ENCODE results near the gene MTOR.
"Not testable (repeated sequence)": the region's sequence is repeated elsewhere in the genome, so short reads cannot be mapped to it uniquely, and the experiment has no call there.

MTOR gene

GRCh38 chr1:11262171-11263049 lies at the start of gene MTOR:
Gene MTOR (minus strand): TSS chr1:11262551. CDS start chr1:11259409, 3,142 bp downstream.
- H3K4me1 Mint-ChIP-seq, result peaks cover 9% of the 10 kb centered on the region
- no peaks in the 10 kb centered on the region for H3K9me3 Mint-ChIP-seq
- H3K27me3 Mint-ChIP-seq (ENCODE audit: low read depth, poor library complexity), result peaks cover 8% of the 10 kb centered on the region
- H3K27ac Mint-ChIP-seq, result peak within 1 kb of the TSS; percentile 51
- DNase-seq, result peak; percentile 94
- TF ChIP-seq CTCF (IDR thresholded peaks at IDR 0.05), result no peak
- H3K36me3 Mint-ChIP-seq (ENCODE audit: low read depth), result peaks cover 21% of the 10 kb centered on the region
- H3K4me3 Mint-ChIP-seq, result peak within 1 kb of the TSS; percentile 93

DNA sequence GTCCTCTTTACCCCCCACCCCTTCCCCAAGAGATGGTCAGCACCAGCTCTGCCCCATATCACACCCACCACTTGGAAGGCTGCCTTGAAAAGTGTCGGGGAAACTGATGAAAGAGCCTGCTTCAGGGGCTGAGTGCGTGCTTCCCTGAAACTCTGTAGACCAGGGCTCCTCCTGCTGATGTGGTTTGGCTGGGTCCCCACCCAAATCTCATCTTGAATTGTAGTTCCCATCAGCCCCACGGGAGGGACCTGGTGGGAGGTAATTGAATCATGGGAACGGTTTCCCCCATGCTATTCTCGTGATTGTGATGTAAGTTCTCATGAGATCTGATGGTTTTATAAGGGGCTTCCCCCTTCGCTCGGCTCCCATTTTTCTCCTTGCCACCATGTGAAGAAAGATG lies 47.0 kb upstream of the MTOR start:
- Mint-ChIP-seq H3K36me3 (ENCODE audit: low read depth) (no peaks in the 10 kb centered on the region), H3K27me3 (ENCODE audit: low read depth, poor library complexity) (peaks cover 16% of the 10 kb centered on the region), H3K4me1 (peaks cover 19% of the 10 kb centered on the region), H3K4me3 (no peak overlapping the region), H3K9me3 (peaks cover 9% of the 10 kb centered on the region), H3K27ac (no peak overlapping the region)
- TF ChIP-seq CTCF (IDR thresholded peaks at IDR 0.05), result no peak
- DNase-seq, result no peak

GRCh38 chr1:11308699-11309224 lies 46.4 kb upstream of the MTOR start:
- Mint-ChIP-seq H3K4me3 (no peak overlapping the region), H3K9me3 (peaks cover 9% of the 10 kb centered on the region), H3K27me3 (ENCODE audit: low read depth, poor library complexity) (peaks cover 12% of the 10 kb centered on the region), H3K27ac (no peak overlapping the region), H3K4me1 (peaks cover 19% of the 10 kb centered on the region), H3K36me3 (ENCODE audit: low read depth) (no peaks in the 10 kb centered on the region)
- TF ChIP-seq CTCF (IDR thresholded peaks at IDR 0.05), result no peak
- DNase-seq, result no peak

DNA sequence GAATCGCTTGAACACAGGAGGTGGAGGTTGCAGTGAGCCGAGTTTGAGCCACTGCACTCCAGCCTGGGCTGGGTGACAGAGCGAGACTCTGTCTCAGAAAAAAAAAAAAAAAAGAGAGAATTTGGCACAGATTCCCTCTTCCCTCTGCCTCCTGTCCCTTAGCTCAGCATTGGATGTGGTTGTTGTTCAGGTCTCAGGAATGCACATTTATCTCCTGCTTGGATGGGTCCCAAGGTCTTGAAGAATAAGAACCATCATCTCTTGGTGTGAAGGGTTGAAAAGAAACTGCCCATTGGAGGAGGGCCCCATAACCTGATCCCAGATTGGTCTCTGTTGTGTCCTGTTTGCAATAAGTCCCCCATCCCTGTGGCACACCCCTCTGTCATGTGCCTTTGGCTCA lies 45.5 kb upstream of the MTOR start:
- DNase-seq, result no peak
- Mint-ChIP-seq H3K9me3 (peaks cover 9% of the 10 kb centered on the region), H3K36me3 (ENCODE audit: low read depth) (no peaks in the 10 kb centered on the region), H3K4me3 (no peak overlapping the region), H3K27me3 (ENCODE audit: low read depth, poor library complexity) (peaks cover 10% of the 10 kb centered on the region), H3K27ac (no peak overlapping the region), H3K4me1 (peaks cover 19% of the 10 kb centered on the region)
- TF ChIP-seq CTCF (IDR thresholded peaks at IDR 0.05), result no peak

DNA sequence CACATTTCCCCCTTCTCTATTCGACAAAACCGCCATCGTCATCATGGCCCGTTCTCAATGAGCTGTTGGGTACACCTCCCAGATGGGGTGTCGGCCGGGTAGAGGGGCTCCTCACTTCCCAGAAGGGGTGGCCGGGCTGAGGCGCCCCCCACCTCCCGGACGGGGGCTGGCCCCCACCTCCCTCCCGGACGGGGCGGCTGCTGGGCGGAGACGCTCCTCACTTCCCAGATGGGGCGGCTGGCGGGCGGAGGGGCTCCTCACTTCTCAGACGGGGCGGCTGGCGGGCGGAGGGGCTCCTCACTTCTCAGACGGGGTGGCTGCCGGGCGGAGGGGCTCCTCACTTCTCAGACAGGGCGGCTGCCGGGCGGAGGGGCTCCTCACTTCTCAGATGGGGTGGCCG lies 43.2 kb upstream of the MTOR start:
- not testable (repeated sequence) for DNase-seq; H3K27me3 Mint-ChIP-seq (ENCODE audit: low read depth, poor library complexity); H3K4me3 Mint-ChIP-seq; H3K36me3 Mint-ChIP-seq (ENCODE audit: low read depth); H3K27ac Mint-ChIP-seq; H3K9me3 Mint-ChIP-seq
- peaks cover 11% of the 10 kb centered on the region for H3K4me1 Mint-ChIP-seq

- no peak for DNase-seq
- Mint-ChIP-seq H3K27me3 (ENCODE audit: low read depth, poor library complexity) (peaks cover 15% of the 10 kb centered on the region), H3K27ac (no peak overlapping the region), H3K4me1 (peaks cover 20% of the 10 kb centered on the region), H3K4me3 (no peak overlapping the region), H3K36me3 (ENCODE audit: low read depth) (no peaks in the 10 kb centered on the region), H3K9me3 (peaks cover 9% of the 10 kb centered on the region)
- no peak for TF ChIP-seq CTCF (IDR thresholded peaks at IDR 0.05)
Observed at GRCh38 chr1:11302366-11302765, 40.0 kb upstream of the MTOR start.
